Measurements from ENCODE around the gene SMPDL3A. TPM values are rescaled to one million over a fixed set of nuclear protein-coding genes. Genes with fewer than 3 reads are reported as not detected.
"Not testable (repeated sequence)": the region's sequence is repeated elsewhere in the genome, so short reads cannot be mapped to it uniquely, and the experiment has no call there.

Gene SMPDL3A
- 3.3 and 3.6 TPM in 2 replicates for total RNA-seq
- long read RNA-seq, transcript SMPDL3A-201 (8 exons, 1,851 nt): major isoform, 5 of 9 reads
- long read RNA-seq, partial matches to known transcripts: 1 of 9 reads
- long read RNA-seq, other reads (novel, unspliced or antisense): 1 of 9 reads

- no peaks in the 10 kb centered on the region for H3K9me3 Mint-ChIP-seq
- peaks cover 2% of the 10 kb centered on the region for H3K36me3 Mint-ChIP-seq (ENCODE audit: low read depth)
- peaks cover 3% of the 10 kb centered on the region for H3K27me3 Mint-ChIP-seq (ENCODE audit: low read depth)
- peak within 1 kb of the TSS; percentile 91 for H3K27ac Mint-ChIP-seq (ENCODE audit: unreplicated experiment)
- peak within 1 kb of the TSS; percentile 96 for H3K4me3 Mint-ChIP-seq
- H3K4me1 Mint-ChIP-seq: peaks cover 37% of the 10 kb centered on the region
- peak; percentile 63 for TF ChIP-seq CTCF (conservative IDR thresholded peaks at IDR 0.05)
- peak; percentile 70 for DNase-seq (ENCODE audit: low read depth, low spot score)
Observed at GRCh38 chr6:122789182-122790027, at the start of gene SMPDL3A. TSS of gene SMPDL3A (plus strand) at chr6:122789258. CDS start at chr6:122789347, 89 bp downstream.

- no peak for DNase-seq (ENCODE audit: low read depth, low spot score)
- no peak overlapping the region for H3K27ac Mint-ChIP-seq (ENCODE audit: unreplicated experiment)
- H3K36me3 Mint-ChIP-seq (ENCODE audit: low read depth): no peaks in the 10 kb centered on the region
- H3K4me3 Mint-ChIP-seq: no peak overlapping the region
- no peaks in the 10 kb centered on the region for H3K27me3 Mint-ChIP-seq (ENCODE audit: low read depth)
- H3K4me1 Mint-ChIP-seq: peaks cover 16% of the 10 kb centered on the region
- no peaks in the 10 kb centered on the region for H3K9me3 Mint-ChIP-seq
- TF ChIP-seq CTCF (conservative IDR thresholded peaks at IDR 0.05): no peak
Observed at GRCh38 chr6:122740091-122740490, 49.0 kb upstream of the SMPDL3A start.

GRCh38 chr6:122740936-122741335, 48.1 kb upstream of the SMPDL3A start:
- no peaks in the 10 kb centered on the region for H3K9me3 Mint-ChIP-seq
- H3K27ac Mint-ChIP-seq (ENCODE audit: unreplicated experiment): no peak overlapping the region
- peaks cover 8% of the 10 kb centered on the region for H3K4me1 Mint-ChIP-seq
- TF ChIP-seq CTCF (conservative IDR thresholded peaks at IDR 0.05): no peak
- no peak overlapping the region for H3K4me3 Mint-ChIP-seq
- DNase-seq (ENCODE audit: low read depth, low spot score): no peak
- H3K36me3 Mint-ChIP-seq (ENCODE audit: low read depth): no peaks in the 10 kb centered on the region
- H3K27me3 Mint-ChIP-seq (ENCODE audit: low read depth): no peaks in the 10 kb centered on the region

- not testable (repeated sequence) for H3K36me3 Mint-ChIP-seq (ENCODE audit: low read depth); DNase-seq (ENCODE audit: low read depth, low spot score); H3K4me1 Mint-ChIP-seq; H3K4me3 Mint-ChIP-seq; H3K27me3 Mint-ChIP-seq (ENCODE audit: low read depth); H3K9me3 Mint-ChIP-seq
- H3K27ac Mint-ChIP-seq (ENCODE audit: unreplicated experiment): peak overlapping the region; percentile 4
- peak; percentile 51 for TF ChIP-seq CTCF (conservative IDR thresholded peaks at IDR 0.05)
Observed at GRCh38 chr6:122744247-122744646, 44.8 kb upstream of the SMPDL3A start.

GRCh38 chr6:122744856-122745255, 44.2 kb upstream of the SMPDL3A start:
- not testable (repeated sequence) for H3K36me3 Mint-ChIP-seq (ENCODE audit: low read depth); H3K27me3 Mint-ChIP-seq (ENCODE audit: low read depth); DNase-seq (ENCODE audit: low read depth, low spot score); H3K4me1 Mint-ChIP-seq; H3K4me3 Mint-ChIP-seq; H3K9me3 Mint-ChIP-seq
- peak overlapping the region; percentile 59 for H3K27ac Mint-ChIP-seq (ENCODE audit: unreplicated experiment)

GRCh38 chr6:122746688-122747087, 42.4 kb upstream of the SMPDL3A start:
- no peak for DNase-seq (ENCODE audit: low read depth, low spot score)
- Mint-ChIP-seq H3K9me3 (peaks cover 10% of the 10 kb centered on the region), H3K4me1 (peaks cover 12% of the 10 kb centered on the region), H3K27ac (ENCODE audit: unreplicated experiment) (peak overlapping the region; percentile 60), H3K36me3 (ENCODE audit: low read depth) (peaks cover 9% of the 10 kb centered on the region), H3K27me3 (ENCODE audit: low read depth) (no peaks in the 10 kb centered on the region), H3K4me3 (no peak overlapping the region)
- TF ChIP-seq CTCF (conservative IDR thresholded peaks at IDR 0.05): no peak

Data from neural crest cell (in vitro differentiated cells).